ENCODE results near the gene KCNIP4.

KCNIP4 gene

DNA sequence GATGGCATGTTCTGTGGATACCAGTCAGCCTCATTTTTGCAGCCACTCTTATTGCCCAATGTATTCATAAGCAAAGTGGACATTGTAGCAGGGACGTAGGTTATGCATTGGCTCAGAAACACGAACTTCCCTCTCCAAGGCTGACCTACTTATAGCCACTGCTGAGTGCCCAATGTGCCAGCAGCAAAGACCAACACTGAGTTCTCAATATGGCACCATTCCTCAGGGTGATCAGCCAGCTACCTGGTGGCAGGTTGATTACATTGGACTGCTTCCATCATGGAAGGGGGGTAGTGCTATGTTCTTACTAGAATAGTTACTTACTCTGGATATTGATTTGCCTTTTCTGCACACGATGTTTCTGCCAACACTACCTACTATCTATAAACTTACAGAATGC, 306.9 kb downstream of the KCNIP4 start:
- H3K9me3 ChIP-seq (ENCODE audit: insufficient read depth, low read depth, low read length): no peaks in the 10 kb centered on the region
- H3K79me2 ChIP-seq (ENCODE audit: insufficient read depth, low read length): no peaks in the 10 kb centered on the region
- H3K9ac ChIP-seq (ENCODE audit: low read depth, low read length, poor library complexity, severe bottlenecking): no peak overlapping the region
- no peak for TF ChIP-seq EZH2phosphoT487 (IDR thresholded peaks at IDR 0.05; ENCODE audit: borderline replicate concordance)
- TF ChIP-seq CTCF (conservative IDR thresholded peaks at IDR 0.05; ENCODE audit: low read length): no peak
- no peaks in the 10 kb centered on the region for H3K9me2 ChIP-seq (replicated peaks; ENCODE audit: low read depth, low read length)
- no peaks in the 10 kb centered on the region for H4K20me1 ChIP-seq (ENCODE audit: insufficient read depth, low read length, poor library complexity, severe bottlenecking)
- no peaks in the 10 kb centered on the region for H3K27me3 ChIP-seq (ENCODE audit: insufficient read depth, low read length, poor library complexity, severe bottlenecking)
- H3K4me2 ChIP-seq (ENCODE audit: low read depth, low read length, poor library complexity, severe bottlenecking): no peak overlapping the region
- H3K4me1 ChIP-seq (ENCODE audit: insufficient read depth, low read length, poor library complexity, severe bottlenecking): no peaks in the 10 kb centered on the region
- no peaks in the 10 kb centered on the region for H3F3A ChIP-seq (ENCODE audit: low read depth)
- H3K4me3 ChIP-seq (ENCODE audit: low read length, poor library complexity, severe bottlenecking): no peak overlapping the region
- no peaks in the 10 kb centered on the region for H3K36me3 ChIP-seq (ENCODE audit: insufficient read depth, low read length)
- H2AFZ ChIP-seq (ENCODE audit: low read length): no peak overlapping the region

DNA sequence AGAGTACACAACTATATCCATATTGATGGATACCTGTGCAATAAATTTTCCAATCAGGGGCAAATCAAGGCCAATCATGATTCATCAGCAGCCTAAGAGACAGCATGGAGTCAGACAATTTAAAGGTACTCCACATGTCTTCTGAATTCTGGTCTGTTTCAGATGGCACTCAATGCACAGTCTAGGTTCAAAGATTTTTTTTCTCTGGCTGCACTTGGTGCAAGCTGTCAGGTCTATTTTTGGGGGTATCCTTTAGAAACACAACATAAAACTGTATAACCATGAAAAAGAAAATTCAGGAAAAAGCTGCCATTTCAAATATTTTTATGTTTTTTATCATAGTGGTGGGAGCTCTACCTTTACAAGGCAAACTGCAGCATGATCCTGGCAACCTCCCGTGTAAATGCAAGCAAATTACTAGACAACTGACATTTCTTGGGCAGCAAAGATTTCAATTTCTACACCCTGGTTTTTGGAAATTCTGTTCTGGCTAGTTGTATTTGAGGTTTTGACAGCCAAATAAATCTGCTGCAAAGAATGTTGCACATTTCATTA, 310.3 kb downstream of the KCNIP4 start:
- no peak overlapping the region for H2AFZ ChIP-seq (ENCODE audit: low read length)
- H3K4me2 ChIP-seq (ENCODE audit: low read depth, low read length, poor library complexity, severe bottlenecking): no peak overlapping the region
- H3K9ac ChIP-seq (ENCODE audit: low read depth, low read length, poor library complexity, severe bottlenecking): no peak overlapping the region
- H3F3A ChIP-seq (ENCODE audit: low read depth): no peaks in the 10 kb centered on the region
- no peaks in the 10 kb centered on the region for H3K9me3 ChIP-seq (ENCODE audit: insufficient read depth, low read depth, low read length)
- TF ChIP-seq EZH2phosphoT487 (IDR thresholded peaks at IDR 0.05; ENCODE audit: borderline replicate concordance) (no peak), CTCF (conservative IDR thresholded peaks at IDR 0.05; ENCODE audit: low read length) (no peak)
- H3K27me3 ChIP-seq (ENCODE audit: insufficient read depth, low read length, poor library complexity, severe bottlenecking): no peaks in the 10 kb centered on the region
- H3K9me2 ChIP-seq (replicated peaks; ENCODE audit: low read depth, low read length): no peaks in the 10 kb centered on the region
- H4K20me1 ChIP-seq (ENCODE audit: insufficient read depth, low read length, poor library complexity, severe bottlenecking): no peaks in the 10 kb centered on the region
- no peaks in the 10 kb centered on the region for H3K4me1 ChIP-seq (ENCODE audit: insufficient read depth, low read length, poor library complexity, severe bottlenecking)
- H3K79me2 ChIP-seq (ENCODE audit: insufficient read depth, low read length): no peaks in the 10 kb centered on the region
- H3K4me3 ChIP-seq (ENCODE audit: low read length, poor library complexity, severe bottlenecking): no peak overlapping the region
- H3K36me3 ChIP-seq (ENCODE audit: insufficient read depth, low read length): no peaks in the 10 kb centered on the region

DNA sequence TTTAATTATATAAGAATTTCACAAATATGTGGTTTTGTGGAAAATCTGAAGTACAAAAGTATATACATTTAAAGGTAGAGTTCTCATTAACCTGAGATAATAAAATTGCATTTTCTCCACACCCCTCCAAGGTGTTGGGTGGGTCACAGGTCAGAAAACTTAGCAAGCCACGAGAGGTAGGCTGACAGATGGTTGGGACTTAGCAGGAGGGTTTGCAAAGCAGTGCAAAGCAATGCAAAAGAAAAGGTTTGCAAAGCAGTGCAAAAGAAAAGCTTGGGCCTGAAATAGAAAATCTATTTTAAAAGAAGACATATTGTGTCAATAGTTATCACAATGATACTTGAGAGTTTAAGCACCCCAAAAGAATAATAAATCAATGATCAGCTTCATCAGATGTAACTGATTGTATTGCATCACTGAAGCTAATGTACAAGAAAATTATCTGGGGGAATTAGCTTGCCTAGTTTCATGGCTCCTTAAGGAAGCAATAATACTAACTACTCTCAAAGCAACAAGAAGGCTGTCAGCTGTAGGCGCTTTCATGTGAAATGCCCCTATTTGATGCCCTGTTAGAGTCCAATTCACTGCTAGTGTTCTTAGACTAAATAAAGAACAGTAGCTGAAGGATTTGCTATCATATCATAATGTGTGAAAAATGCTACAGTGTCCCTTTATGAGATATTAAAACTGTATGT, 319.5 kb downstream of the KCNIP4 start:
- no peaks in the 10 kb centered on the region for H3K9me2 ChIP-seq (replicated peaks; ENCODE audit: low read depth, low read length)
- H3K79me2 ChIP-seq (ENCODE audit: insufficient read depth, low read length): no peaks in the 10 kb centered on the region
- no peaks in the 10 kb centered on the region for H3K36me3 ChIP-seq (ENCODE audit: insufficient read depth, low read length)
- H3F3A ChIP-seq (ENCODE audit: low read depth): no peaks in the 10 kb centered on the region
- no peaks in the 10 kb centered on the region for H3K27me3 ChIP-seq (ENCODE audit: insufficient read depth, low read length, poor library complexity, severe bottlenecking)
- TF ChIP-seq EZH2phosphoT487 (IDR thresholded peaks at IDR 0.05; ENCODE audit: borderline replicate concordance): no peak
- no peak for TF ChIP-seq CTCF (conservative IDR thresholded peaks at IDR 0.05; ENCODE audit: low read length)
- H3K9ac ChIP-seq (ENCODE audit: low read depth, low read length, poor library complexity, severe bottlenecking): no peak overlapping the region
- no peak overlapping the region for H3K4me3 ChIP-seq (ENCODE audit: low read length, poor library complexity, severe bottlenecking)
- H3K9me3 ChIP-seq (ENCODE audit: insufficient read depth, low read depth, low read length): no peaks in the 10 kb centered on the region
- H2AFZ ChIP-seq (ENCODE audit: low read length): no peak overlapping the region
- no peaks in the 10 kb centered on the region for H4K20me1 ChIP-seq (ENCODE audit: insufficient read depth, low read length, poor library complexity, severe bottlenecking)
- no peaks in the 10 kb centered on the region for H3K4me1 ChIP-seq (ENCODE audit: insufficient read depth, low read length, poor library complexity, severe bottlenecking)
- no peak overlapping the region for H3K4me2 ChIP-seq (ENCODE audit: low read depth, low read length, poor library complexity, severe bottlenecking)
